Measurements from ENCODE around the gene CHPF.
A peak's percentile ranks its signal among the peaks of the same experiment; 100 is the strongest.

The CHPF gene

GRCh38 chr2:219524817-219525216 is 18.8 kb downstream of the CHPF start:
- TF ChIP-seq GATA1 (IDR thresholded peaks at IDR 0.05; ENCODE audit: low read depth, low read length) (no peak), POLR2A (IDR thresholded peaks at IDR 0.05; ENCODE audit: low read length) (no peak)

GRCh38 chr2:219523031-219523671 is 20.5 kb downstream of the CHPF start:
- no peak for TF ChIP-seq POLR2A (IDR thresholded peaks at IDR 0.05; ENCODE audit: low read length)
- peak; percentile 38 to 44 for DNase-seq

More at GRCh38 chr2:219524817-219525216, 18.8 kb downstream of the CHPF start:
- DNase-seq = no peak

- TF ChIP-seq GATA1 (IDR thresholded peaks at IDR 0.05; ENCODE audit: low read depth, low read length) (no peak), POLR2A (IDR thresholded peaks at IDR 0.05; ENCODE audit: low read length) (no peak)
- DNase-seq = peak; percentile 61 to 77
These were observed 21.2 kb downstream of the CHPF start for GRCh38 chr2:219522111-219523030.

- no peak for TF ChIP-seq GATA1 (IDR thresholded peaks at IDR 0.05; ENCODE audit: low read depth, low read length)
- TF ChIP-seq POLR2A (IDR thresholded peaks at IDR 0.05; ENCODE audit: low read length) = no peak
- peak; percentile 83 to 94 for DNase-seq
These were observed 22.3 kb downstream of the CHPF start for GRCh38 chr2:219521066-219521880.

GRCh38 chr2:219520079-219520478 is 23.5 kb downstream of the CHPF start:
- peak; percentile 58 to 66 for DNase-seq

GRCh38 chr2:219519526-219519916 is 24.1 kb downstream of the CHPF start:
- DNase-seq = no peak
- TF ChIP-seq POLR2A (IDR thresholded peaks at IDR 0.05; ENCODE audit: low read length) (no peak), GATA1 (IDR thresholded peaks at IDR 0.05; ENCODE audit: low read depth, low read length) (no peak)

More at GRCh38 chr2:219520079-219520478, 23.5 kb downstream of the CHPF start:
- TF ChIP-seq POLR2A (IDR thresholded peaks at IDR 0.05; ENCODE audit: low read length) (no peak), GATA1 (IDR thresholded peaks at IDR 0.05; ENCODE audit: low read depth, low read length) (no peak)

- TF ChIP-seq POLR2A (IDR thresholded peaks at IDR 0.05; ENCODE audit: low read length) = no peak
- no peak for TF ChIP-seq GATA1 (IDR thresholded peaks at IDR 0.05; ENCODE audit: low read depth, low read length)
- no peak for DNase-seq
These were observed 25.4 kb downstream of the CHPF start for GRCh38 chr2:219517954-219518778.

- no peak for DNase-seq
- TF ChIP-seq POLR2A (IDR thresholded peaks at IDR 0.05; ENCODE audit: low read length) (no peak), GATA1 (IDR thresholded peaks at IDR 0.05; ENCODE audit: low read depth, low read length) (no peak)
These were observed 26.7 kb downstream of the CHPF start for GRCh38 chr2:219516888-219517287.

- TF ChIP-seq GATA1 (IDR thresholded peaks at IDR 0.05; ENCODE audit: low read depth, low read length) = no peak
- no peak for TF ChIP-seq POLR2A (IDR thresholded peaks at IDR 0.05; ENCODE audit: low read length)
- DNase-seq = no peak
These were observed 27.6 kb downstream of the CHPF start for GRCh38 chr2:219515874-219516629.

- DNase-seq = no peak
- no peak for TF ChIP-seq POLR2A (IDR thresholded peaks at IDR 0.05; ENCODE audit: low read length)
- TF ChIP-seq GATA1 (IDR thresholded peaks at IDR 0.05; ENCODE audit: low read depth, low read length) = no peak
These were observed 28.8 kb downstream of the CHPF start for GRCh38 chr2:219514836-219515235.

- peak; percentile 93 to 94 for DNase-seq
These were observed 29.3 kb downstream of the CHPF start, which contains the start of gene ASIC4 for GRCh38 chr2:219514196-219514761. Gene ASIC4, plus strand, starts transcription at chr2:219514482. Its CDS starts 243 bp downstream, at chr2:219514725.

GRCh38 chr2:219513787-219514186 is 29.8 kb downstream of the CHPF start:
- peak; percentile 46 to 64 for DNase-seq

More at GRCh38 chr2:219514196-219514761, 29.3 kb downstream of the CHPF start, which contains the start of gene ASIC4:
- TF ChIP-seq POLR2A (IDR thresholded peaks at IDR 0.05; ENCODE audit: low read length) = peak; percentile 25
- peak; percentile 94 for TF ChIP-seq GATA1 (IDR thresholded peaks at IDR 0.05; ENCODE audit: low read depth, low read length)

More at GRCh38 chr2:219513787-219514186, 29.8 kb downstream of the CHPF start:
- TF ChIP-seq POLR2A (IDR thresholded peaks at IDR 0.05; ENCODE audit: low read length) (no peak), GATA1 (IDR thresholded peaks at IDR 0.05; ENCODE audit: low read depth, low read length) (no peak)

All from erythroblast (primary cell).